Transverse colon (tissue), 4 donors: Measurements from ENCODE around the gene GRIA3.

ENCODE experiments used
- CTCF ChIP-seq, 5 experiments: fragments of 200-600 bp in 3 of 5; fragments of 450-650 bp in 2 of 5; sonication (generic) in 3 of 5; IDR thresholded peaks; 1 replicate in 2 of 5; 2 replicates in 3 of 5; pipeline ENCODE4 v1.5.1; 2016 to 2017; ENCODE audit warnings: antibody characterized with exemption in 5 of 5, inconsistent platforms in 3 of 5, mild to moderate bottlenecking in 2 of 5, moderate library complexity in 1 of 5
- EP300 ChIP-seq: sonication (generic); formaldehyde crosslinking; IDR thresholded peaks from one replicate; pipeline ENCODE4 v1.6.1; 2017; ENCODE audit warnings: antibody characterized with exemption, low read depth
- POLR2A ChIP-seq: fragments of 450-650 bp; IDR thresholded peaks from one replicate; pipeline ENCODE4 v1.6.1; 2016; ENCODE audit warnings: antibody characterized with exemption, mild to moderate bottlenecking, moderate library complexity
- POLR2AphosphoS5 ChIP-seq, 3 donors: sonication (generic); formaldehyde crosslinking; IDR thresholded peaks; one replicate each; pipeline ENCODE4 v1.6.1; 2016; ENCODE audit warnings: antibody characterized with exemption in 3 of 3

GRCh38 chrX:123199338-123199737, 15.3 kb downstream of the GRIA3 start:
- TF ChIP-seq CTCF (IDR thresholded peaks at IDR 0.05) (no peak), POLR2AphosphoS5 (IDR thresholded peaks at IDR 0.05) (no peak), POLR2A (no peak), EP300 (no peak)
